HEK293T (cell line): ENCODE results near the gene EPHB1.

ENCODE experiments used
- ARNT ChIP-seq: fragments of 450-650 bp; IDR thresholded peaks from 2 replicates; pipeline ENCODE4 v1.6.1; 2017; ENCODE audit warnings: mild to moderate bottlenecking
- BHLHE40 ChIP-seq: fragments of 450-650 bp; IDR thresholded peaks from 2 replicates; pipeline ENCODE4 v1.6.1; 2016; ENCODE audit warnings: mild to moderate bottlenecking, moderate library complexity, borderline replicate concordance
- CTBP1 ChIP-seq: fragments of 450-650 bp; IDR thresholded peaks from 2 replicates; pipeline ENCODE4 v1.6.1; 2016; ENCODE audit warnings: borderline replicate concordance
- FOXA1 ChIP-seq: fragments of 450-650 bp; IDR thresholded peaks from 2 replicates; pipeline ENCODE4 v1.6.1; 2016; ENCODE audit warnings: mild to moderate bottlenecking
- FOXK2 ChIP-seq: fragments of 450-650 bp; IDR thresholded peaks from 2 replicates; pipeline ENCODE4 v1.6.1; 2016; ENCODE audit warnings: mild to moderate bottlenecking
- FOXM1 ChIP-seq: fragments of 450-650 bp; IDR thresholded peaks from 2 replicates; pipeline ENCODE4 v1.6.1; 2017; ENCODE audit warnings: mild to moderate bottlenecking, borderline replicate concordance
- HDGF ChIP-seq: fragments of 450-650 bp; IDR thresholded peaks from 2 replicates; pipeline ENCODE4 v1.6.1; 2017; ENCODE audit warnings: antibody characterized with exemption, borderline replicate concordance
- L3MBTL2 ChIP-seq: fragments of 450-650 bp; conservative IDR thresholded peaks from 2 replicates; pipeline ENCODE4 v1.6.1; 2016; ENCODE audit warnings: mild to moderate bottlenecking
- SP1 ChIP-seq: fragments of 450-650 bp; IDR thresholded peaks from 2 replicates; pipeline ENCODE4 v1.6.1; 2017
- TARDBP ChIP-seq: fragments of 450-650 bp; IDR thresholded peaks from 2 replicates; pipeline ENCODE4 v1.6.1; 2016
- ZNF384 ChIP-seq: fragments of 450-650 bp; IDR thresholded peaks from 2 replicates; pipeline ENCODE4 v1.6.1; 2016

GRCh38 chr3:135216659-135217058 lies 421.6 kb downstream of the EPHB1 start:
- TF ChIP-seq L3MBTL2 (no peak), FOXK2 (no peak), SP1 (no peak), ARNT (no peak), HDGF (no peak), CTBP1 (no peak), FOXM1 (no peak), ZNF384 (no peak), FOXA1 (no peak), TARDBP (no peak), BHLHE40 (no peak)
